ENCODE data around the gene CRACR2B. TPM values are rescaled to one million over a fixed set of nuclear protein-coding genes. Genes with fewer than 3 reads are reported as not detected.

Gene CRACR2B
- total and polyA plus RNA-seq, 2 of the 13 experiments (the other 11 are each of a cell fraction or from before 2014, with no cell fraction given) = 14.9 to 21.0 TPM

DNA sequence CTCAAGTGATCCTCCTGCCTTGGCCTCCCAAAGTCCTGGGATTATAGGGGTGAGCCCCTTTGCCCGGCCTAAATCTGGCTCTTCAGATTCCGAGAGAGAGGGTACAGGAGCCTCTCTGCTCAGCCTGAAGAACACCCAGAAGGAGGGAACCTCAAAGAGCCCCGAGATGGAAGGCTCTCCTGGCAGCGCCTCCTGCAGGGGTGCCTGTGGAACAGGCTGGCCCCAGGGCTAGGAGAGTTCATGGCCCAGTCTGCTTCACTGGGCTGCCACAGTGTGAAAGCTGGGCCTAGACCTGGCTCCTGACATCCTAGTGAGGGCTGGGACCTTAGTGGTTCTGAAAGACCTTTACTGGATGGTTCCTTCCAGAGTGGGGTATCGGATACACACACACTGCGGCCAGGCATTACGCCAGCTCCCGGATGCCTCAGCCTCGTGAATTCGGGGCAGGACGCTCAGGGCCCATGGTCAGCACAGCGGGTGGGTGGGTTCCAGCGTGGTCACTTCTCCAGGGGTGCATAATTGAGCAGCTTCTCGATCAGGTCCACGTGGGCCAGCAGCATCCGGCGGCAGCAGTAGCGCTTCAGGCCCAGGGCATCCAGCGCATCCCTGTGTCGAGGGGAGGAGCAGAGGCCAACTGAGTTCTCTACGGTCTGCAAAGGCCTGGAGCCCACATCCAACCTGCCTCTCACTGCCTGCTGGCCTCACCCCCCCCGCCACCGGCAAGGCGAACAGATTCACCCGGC lies 12.3 kb downstream of the CRACR2B start:
- peak overlapping the region; percentile 92 for H3K9ac ChIP-seq (ENCODE audit: insufficient read depth, low read depth, low read length)
- peak overlapping the region in 2 of 3 experiments; percentile 97 to 98; a peak in 3 of 6 replicates for H3K4me3 ChIP-seq (replicated peaks in 1 of 3; ENCODE audit: insufficient read depth in 1 of 3, low read depth in 2 of 3, low read length in 3 of 3)
- ChIA-PET POLR2A (interaction anchor here (1.1 to 16.1 kb wide), 4 partner anchors 10 to 43 kb away, joined by 3 to 264 read pairs (median 78); partner anchors contain the start of genes CD151, CRACR2B, PNPLA2 and RPLP2), CTCF (ENCODE audit: low intra/inter-chr PET ratio, low total read pairs) (no interaction called here)
- peaks cover 61% of the 10 kb centered on the region for H3K4me1 ChIP-seq (ENCODE audit: insufficient read depth, low read length)
- peaks cover 27% of the 10 kb centered on the region for H3K79me2 ChIP-seq (ENCODE audit: insufficient read depth, low read length)
- intact Hi-C loops (cut with micrococcal nuclease; ENCODE audit: unreplicated experiment) = loop anchor here (5.0 kb wide), 1 partner anchor 33 kb away; the partner anchor contains the start of genes PIDD1 and RPLP2
- H3K9me3 ChIP-seq (ENCODE audit: low read length) = no peaks in the 10 kb centered on the region
- no TSS peak for BruUV-seq (replicated peaks)
- H3K36me3 ChIP-seq (replicated peaks in 1 of 2; ENCODE audit: control insufficient read depth in 1 of 2, insufficient read depth in 2 of 2, low read length in 2 of 2) = peaks cover 9 to 36% of the 10 kb centered on the region in 2 experiments
- ATAC-seq = no peak
- no peaks in the 10 kb centered on the region for H3K27me3 ChIP-seq (ENCODE audit: control insufficient read depth in 1 of 2, insufficient read depth in 2 of 2, low read length in 2 of 2)
- FAIRE-seq = no peak
- peak overlapping the region; percentile 30 for H3K27ac ChIP-seq (ENCODE audit: extremely low read length, insufficient read depth, low read length)
- 97% methylated on average over 10 of the region's 25 CpGs for WGBS (ENCODE audit: low lambda C conversion rate)
- no peak overlapping the region for H2AFZ ChIP-seq (ENCODE audit: low read length)
- peak overlapping the region; percentile 85 for H3K4me2 ChIP-seq (ENCODE audit: low read depth, low read length)
- H4K20me1 ChIP-seq (ENCODE audit: insufficient read depth, low read length) = peaks cover 13% of the 10 kb centered on the region; the same call in 1 of the 2 replicates
- DNase-seq (ENCODE audit: low spot score) = no peak
- in situ Hi-C loops (cut with HindIII; ENCODE audit: extremely low pct_ligation_motif_present, low pct_unique_long_range_greater_than_20kb) = no loop called here
- TF ChIP-seq, protein P1, sequence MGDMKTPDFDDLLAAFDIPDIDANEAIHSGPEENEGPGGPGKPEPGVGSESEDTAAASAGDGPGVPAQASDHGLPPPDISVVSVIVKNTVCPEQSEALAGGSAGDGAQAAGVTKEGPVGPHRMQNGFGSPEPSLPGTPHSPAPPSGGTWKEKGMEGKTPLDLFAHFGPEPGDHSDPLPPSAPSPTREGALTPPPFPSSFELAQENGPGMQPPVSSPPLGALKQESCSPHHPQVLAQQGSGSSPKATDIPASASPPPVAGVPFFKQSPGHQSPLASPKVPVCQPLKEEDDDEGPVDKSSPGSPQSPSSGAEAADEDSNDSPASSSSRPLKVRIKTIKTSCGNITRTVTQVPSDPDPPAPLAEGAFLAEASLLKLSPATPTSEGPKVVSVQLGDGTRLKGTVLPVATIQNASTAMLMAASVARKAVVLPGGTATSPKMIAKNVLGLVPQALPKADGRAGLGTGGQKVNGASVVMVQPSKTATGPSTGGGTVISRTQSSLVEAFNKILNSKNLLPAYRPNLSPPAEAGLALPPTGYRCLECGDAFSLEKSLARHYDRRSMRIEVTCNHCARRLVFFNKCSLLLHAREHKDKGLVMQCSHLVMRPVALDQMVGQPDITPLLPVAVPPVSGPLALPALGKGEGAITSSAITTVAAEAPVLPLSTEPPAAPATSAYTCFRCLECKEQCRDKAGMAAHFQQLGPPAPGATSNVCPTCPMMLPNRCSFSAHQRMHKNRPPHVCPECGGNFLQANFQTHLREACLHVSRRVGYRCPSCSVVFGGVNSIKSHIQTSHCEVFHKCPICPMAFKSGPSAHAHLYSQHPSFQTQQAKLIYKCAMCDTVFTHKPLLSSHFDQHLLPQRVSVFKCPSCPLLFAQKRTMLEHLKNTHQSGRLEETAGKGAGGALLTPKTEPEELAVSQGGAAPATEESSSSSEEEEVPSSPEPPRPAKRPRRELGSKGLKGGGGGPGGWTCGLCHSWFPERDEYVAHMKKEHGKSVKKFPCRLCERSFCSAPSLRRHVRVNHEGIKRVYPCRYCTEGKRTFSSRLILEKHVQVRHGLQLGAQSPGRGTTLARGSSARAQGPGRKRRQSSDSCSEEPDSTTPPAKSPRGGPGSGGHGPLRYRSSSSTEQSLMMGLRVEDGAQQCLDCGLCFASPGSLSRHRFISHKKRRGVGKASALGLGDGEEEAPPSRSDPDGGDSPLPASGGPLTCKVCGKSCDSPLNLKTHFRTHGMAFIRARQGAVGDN (CRISPR knock-in tag; IDR thresholded peaks at IDR 0.05) = peak; percentile 15; the same call in 1 of the 2 replicates
- TF ChIP-seq POLR2G (IDR thresholded peaks at IDR 0.05; ENCODE audit: low read depth, low read length) (peak; percentile 38), POLR2AphosphoS5 (IDR thresholded peaks at IDR 0.05; ENCODE audit: low read depth, low read length) (peak; percentile 12; the same call in 1 of the 2 replicates), ZNF451 (CRISPR knock-in tag; IDR thresholded peaks at IDR 0.05) (no peak), ZNF788 (CRISPR knock-in tag; IDR thresholded peaks at IDR 0.05; ENCODE audit: borderline replicate concordance) (peak; percentile 27; the same call in 1 of the 2 replicates), AGO2 (optimal IDR thresholded peaks at IDR 0.05; ENCODE audit: low read depth, low read length) (peak; percentile 92), LCORL (IDR thresholded peaks at IDR 0.05) (no peak), LCORL (CRISPR knock-in tag; IDR thresholded peaks at IDR 0.05) (no peak), TCF12 (IDR thresholded peaks at IDR 0.05) (no peak), TCF12 (CRISPR knock-in tag; IDR thresholded peaks at IDR 0.05) (no peak), AGO1 (IDR thresholded peaks at IDR 0.05; ENCODE audit: low read depth, low read length, poor library complexity, severe bottlenecking) (peak; percentile 89), MIER2 (CRISPR knock-in tag; IDR thresholded peaks at IDR 0.05) (no peak), RBFOX2 (IDR thresholded peaks at IDR 0.05; ENCODE audit: low read depth, low read length) (peak; percentile 67), AKAP8 (CRISPR knock-in tag; IDR thresholded peaks at IDR 0.05) (peak; percentile 72; the same call in 1 of the 2 replicates)
- TF ChIP-seq, protein P2, sequence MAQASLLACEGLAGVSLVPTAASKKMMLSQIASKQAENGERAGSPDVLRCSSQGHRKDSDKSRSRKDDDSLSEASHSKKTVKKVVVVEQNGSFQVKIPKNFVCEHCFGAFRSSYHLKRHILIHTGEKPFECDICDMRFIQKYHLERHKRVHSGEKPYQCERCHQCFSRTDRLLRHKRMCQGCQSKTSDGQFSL (CRISPR knock-in tag; IDR thresholded peaks at IDR 0.05) = peak; percentile 64; the same call in 1 of the 2 replicates
- TF ChIP-seq, protein P3, sequence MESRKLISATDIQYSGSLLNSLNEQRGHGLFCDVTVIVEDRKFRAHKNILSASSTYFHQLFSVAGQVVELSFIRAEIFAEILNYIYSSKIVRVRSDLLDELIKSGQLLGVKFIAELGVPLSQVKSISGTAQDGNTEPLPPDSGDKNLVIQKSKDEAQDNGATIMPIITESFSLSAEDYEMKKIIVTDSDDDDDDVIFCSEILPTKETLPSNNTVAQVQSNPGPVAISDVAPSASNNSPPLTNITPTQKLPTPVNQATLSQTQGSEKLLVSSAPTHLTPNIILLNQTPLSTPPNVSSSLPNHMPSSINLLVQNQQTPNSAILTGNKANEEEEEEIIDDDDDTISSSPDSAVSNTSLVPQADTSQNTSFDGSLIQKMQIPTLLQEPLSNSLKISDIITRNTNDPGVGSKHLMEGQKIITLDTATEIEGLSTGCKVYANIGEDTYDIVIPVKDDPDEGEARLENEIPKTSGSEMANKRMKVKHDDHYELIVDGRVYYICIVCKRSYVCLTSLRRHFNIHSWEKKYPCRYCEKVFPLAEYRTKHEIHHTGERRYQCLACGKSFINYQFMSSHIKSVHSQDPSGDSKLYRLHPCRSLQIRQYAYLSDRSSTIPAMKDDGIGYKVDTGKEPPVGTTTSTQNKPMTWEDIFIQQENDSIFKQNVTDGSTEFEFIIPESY (CRISPR knock-in tag; IDR thresholded peaks at IDR 0.05) = peak; percentile 72; the same call in 1 of the 2 replicates

Measured in HepG2 (cell line).